H1 (cell line): ENCODE measurements around the gene TEX35. TPM values are rescaled to one million over a fixed set of nuclear protein-coding genes. Genes with fewer than 3 reads are reported as not detected.
A peak's percentile ranks its signal among the peaks of the same experiment; 100 is the strongest.

Experiments used
- CTCF ChIA-PET: fragments of 300-600 bp; sonication (Branson Sonifier 250); formaldehyde crosslinking; loops from one replicate; lab custom pipeline; 2021; ENCODE audit not compliant: partially characterized antibody; lab: Charles Lee
- POLR2A ChIA-PET: fragments of 300-600 bp; sonication (Branson Sonifier 250); formaldehyde crosslinking; loops from one replicate; lab custom pipeline; 2021; ENCODE audit warnings: inconsistent platforms; ENCODE audit not compliant: partially characterized antibody; lab: Charles Lee
- DNase-seq, 2 experiments: peaks; one replicate each; pipeline versions ENCODE4 v3.0.0 to v3.0.0-alpha.2; 2010 to 2022; ENCODE audit warnings: low spot score in 2 of 2, low read depth in 1 of 2, mixed read lengths in 1 of 2
- FAIRE-seq: peaks from 2 replicates; lab custom pipeline; 2011; peaks lifted over from hg19 to GRCh38; lab: Jason Lieb, UNC
- H2AFZ ChIP-seq: 2 replicates; pipeline ENCODE4 v1.8.1; 2012; ENCODE audit warnings: low read length, inconsistent platforms
- H2AK5ac ChIP-seq: 2 replicates; pipeline ENCODE4 v1.6.1; 2013; ENCODE audit warnings: low read depth, low read length
- H2BK120ac ChIP-seq: replicated peaks from 2 replicates; pipeline ENCODE3; 2013; ENCODE audit warnings: low read depth, low read length, inconsistent platforms
- H2BK12ac ChIP-seq: 2 replicates; pipeline ENCODE4 v1.6.1; 2013; ENCODE audit warnings: low read depth, low read length
- H2BK15ac ChIP-seq: 2 replicates; pipeline ENCODE4 v1.6.1; 2013; ENCODE audit warnings: low read length
- H2BK20ac ChIP-seq: 2 replicates; pipeline ENCODE4 v1.6.1; 2013; ENCODE audit warnings: low read length
- H2BK5ac ChIP-seq: 2 replicates; pipeline ENCODE4 v1.6.1; 2013; ENCODE audit warnings: low read depth, low read length
- H3K14ac ChIP-seq: 2 replicates; pipeline ENCODE4 v1.6.1; 2013; ENCODE audit warnings: inconsistent platforms; ENCODE audit not compliant: insufficient read length
- H3K18ac ChIP-seq: 2 replicates; pipeline ENCODE4 v1.6.1; 2013; ENCODE audit warnings: low read length; ENCODE audit errors: extremely low read depth
- H3K23ac ChIP-seq: 2 replicates; pipeline ENCODE4 v1.6.1; 2013; ENCODE audit warnings: inconsistent platforms; ENCODE audit not compliant: insufficient read length
- H3K23me2 ChIP-seq: 2 replicates; pipeline ENCODE4 v1.6.1; 2013; ENCODE audit warnings: low read depth, low read length
- H3K27ac ChIP-seq: 2 replicates; pipeline ENCODE4 v1.6.1; 2011; ENCODE audit warnings: low read depth, low read length, inconsistent platforms
- H3K27me3 ChIP-seq, 4 experiments: replicated peaks in 1 of 4; 1 replicate in 1 of 4; 2 replicates in 3 of 4; pipeline versions ENCODE4 v1.6.1 to v1.8.1; 2011 to 2013; ENCODE audit warnings: low read length in 3 of 4, mild to moderate bottlenecking in 3 of 4, inconsistent platforms in 2 of 4, mixed read lengths in 2 of 4, moderate library complexity in 1 of 4; ENCODE audit not compliant: control insufficient read depth in 3 of 4, insufficient read depth in 3 of 4; ENCODE audit errors: extremely low read depth in 1 of 4
- H3K36me3 ChIP-seq, 4 experiments: 2 replicates each; pipeline versions ENCODE4 v1.6.1 to v1.8.1; 2011 to 2013; ENCODE audit warnings: mild to moderate bottlenecking in 4 of 4, low read length in 3 of 4, moderate library complexity in 2 of 4, control low read depth in 1 of 4, inconsistent platforms in 1 of 4; ENCODE audit not compliant: insufficient read depth in 4 of 4, control insufficient read depth in 2 of 4
- H3K4ac ChIP-seq: replicated peaks from 2 replicates; pipeline ENCODE3; 2013; ENCODE audit warnings: low read length, low read depth, mixed read lengths, inconsistent platforms; ENCODE audit not compliant: insufficient read length
- H3K4me1 ChIP-seq, 4 experiments: replicated peaks in 1 of 4; 1 replicate in 1 of 4; 2 replicates in 3 of 4; pipeline versions ENCODE4 v1.6.1 to v1.8.1; 2011 to 2013; ENCODE audit warnings: low read length in 3 of 4, inconsistent platforms in 2 of 4, mixed read lengths in 1 of 4; ENCODE audit not compliant: insufficient read depth in 4 of 4, control insufficient read depth in 3 of 4
- H3K4me2 ChIP-seq, 2 experiments: 2 replicates each; pipeline versions ENCODE4 v1.6.1 to v1.8.1; 2011 to 2013; ENCODE audit warnings: low read depth in 2 of 2, low read length in 2 of 2, control low read depth in 1 of 2, inconsistent platforms in 1 of 2, mild to moderate bottlenecking in 1 of 2; ENCODE audit not compliant: insufficient read depth in 1 of 2
- H3K4me3 ChIP-seq, 4 experiments: fragments of 200-600, 300-600 bp in 1 of 4; sonication (generic), shearing (Covaris generic), sonication (Bioruptor Twin) in 1 of 4; 2 replicates each; pipeline versions ENCODE4 v1.5.1 to v1.8.1; 2011 to 2016; ENCODE audit warnings: low read length in 4 of 4, low read depth in 3 of 4, control low read depth in 2 of 4, inconsistent platforms in 2 of 4, mild to moderate bottlenecking in 2 of 4, mixed read lengths in 1 of 4, moderate library complexity in 1 of 4; ENCODE audit not compliant: insufficient read depth in 2 of 4; ENCODE audit errors: extremely low read depth in 1 of 4
- H3K56ac ChIP-seq: replicated peaks from 2 replicates; pipeline ENCODE3; 2013; ENCODE audit warnings: low read depth, mild to moderate bottlenecking, mixed read lengths, low read length, inconsistent platforms; ENCODE audit not compliant: insufficient read length
- H3K79me1 ChIP-seq: 2 replicates; pipeline ENCODE4 v1.6.1; 2013; ENCODE audit warnings: low read depth, low read length, control low read depth
- H3K79me2 ChIP-seq, 2 experiments: 2 replicates each; pipeline versions ENCODE4 v1.6.1 to v1.8.1; 2012 to 2013; ENCODE audit warnings: low read length in 2 of 2, mild to moderate bottlenecking in 2 of 2, inconsistent platforms in 1 of 2; ENCODE audit not compliant: insufficient read depth in 2 of 2, control insufficient read depth in 1 of 2
- H3K9ac ChIP-seq, 4 experiments: replicated peaks in 1 of 4; 1 replicate in 1 of 4; 2 replicates in 3 of 4; pipeline versions ENCODE4 v1.6.1 to v1.8.1; 2011 to 2013; ENCODE audit warnings: low read depth in 3 of 4, low read length in 3 of 4, control low read depth in 2 of 4, mild to moderate bottlenecking in 2 of 4, moderate library complexity in 2 of 4, inconsistent platforms in 1 of 4; ENCODE audit errors: extremely low read depth in 1 of 4
- H3K9me3 ChIP-seq, 2 experiments: 2 replicates each; pipeline versions ENCODE4 v1.6.1 to v1.8.1; 2012 to 2013; ENCODE audit warnings: mild to moderate bottlenecking in 2 of 2, moderate library complexity in 2 of 2, control low read depth in 1 of 2, inconsistent platforms in 1 of 2, low read depth in 1 of 2, low read length in 1 of 2, mixed read lengths in 1 of 2; ENCODE audit not compliant: insufficient read depth in 2 of 2
- H4K20me1 ChIP-seq, 2 experiments: replicated peaks in 1 of 2; 2 replicates each; pipeline versions ENCODE3 to v1.8.1; 2011 to 2013; ENCODE audit warnings: inconsistent platforms in 2 of 2, low read length in 2 of 2, mild to moderate bottlenecking in 1 of 2; ENCODE audit not compliant: insufficient read depth in 2 of 2, control insufficient read depth in 1 of 2
- H4K5ac ChIP-seq: 2 replicates; pipeline ENCODE4 v1.6.1; 2013; ENCODE audit warnings: low read length, low read depth, mixed read lengths, inconsistent platforms; ENCODE audit not compliant: insufficient read length
- H4K8ac ChIP-seq: 2 replicates; pipeline ENCODE4 v1.8.0; 2013; ENCODE audit warnings: mild to moderate bottlenecking, moderate library complexity, low read length, inconsistent platforms; ENCODE audit not compliant: insufficient read depth; ENCODE audit errors: extremely low read depth
- H4K91ac ChIP-seq: replicated peaks from 2 replicates; pipeline ENCODE3; 2013; ENCODE audit warnings: low read length, mixed read lengths, inconsistent platforms; ENCODE audit not compliant: insufficient read length
- CTCF ChIP-seq, 3 experiments: IDR thresholded peaks; 1 replicate in 2 of 3; 2 replicates in 1 of 3; pipeline versions ENCODE4 v1.5.1 to v1.6.1; 2011; ENCODE audit warnings: low read length in 3 of 3, mild to moderate bottlenecking in 3 of 3, inconsistent platforms in 2 of 3, low read depth in 1 of 3, moderate library complexity in 1 of 3; ENCODE audit not compliant: insufficient read depth in 1 of 3; ENCODE audit errors: control extremely low read depth in 1 of 3
- EP300 ChIP-seq, 2 experiments: IDR thresholded peaks; 1 replicate in 1 of 2; 2 replicates in 1 of 2; pipeline ENCODE4 v1.6.1; 2011 to 2012; ENCODE audit warnings: low read depth in 2 of 2, low read length in 2 of 2, mild to moderate bottlenecking in 2 of 2, borderline replicate concordance in 1 of 2, inconsistent platforms in 1 of 2, moderate library complexity in 1 of 2
- KDM1A ChIP-seq: fragments of 200-600, 300-600 bp; sonication (generic); IDR thresholded peaks from 2 replicates; pipeline ENCODE4 v1.7.1; 2016; ENCODE audit warnings: mild to moderate bottlenecking, low read length, borderline replicate concordance
- POLR2AphosphoS5 ChIP-seq: IDR thresholded peaks from 2 replicates; pipeline ENCODE4 v1.6.1; 2011; ENCODE audit warnings: low read depth, low read length
- RAD21 ChIP-seq, 2 experiments: IDR thresholded peaks in 1 of 2; conservative IDR thresholded peaks in 1 of 2; 2 replicates each; pipeline ENCODE4 v1.6.1; 2011; ENCODE audit warnings: low read depth in 2 of 2, low read length in 2 of 2, improper control_type of control experiment in 1 of 2, inconsistent platforms in 1 of 2, mild to moderate bottlenecking in 1 of 2, moderate library complexity in 1 of 2
- WGBS, 2 experiments: shearing (Covaris generic) in 1 of 2; methylation state at CpG; one replicate each; pipeline versions ENCODE4 v1.1.6 to v1.1.7; 2013 to 2015; ENCODE audit warnings: low lambda C conversion rate in 2 of 2, mixed read lengths in 2 of 2, inconsistent platforms in 1 of 2, low coverage in 1 of 2, missing lambda C conversion rate in 1 of 2; ENCODE audit not compliant: insufficient replicate concordance in 2 of 2, insufficient coverage in 1 of 2, insufficient read length in 1 of 2; ENCODE audit errors: extremely low coverage in 1 of 2, missing lambda C conversion rate in 1 of 2; 5-methylcytosine and 5-hydroxymethylcytosine counted together
- polyA plus RNA-seq, 7 experiments: library from polyadenylated mRNA; depleted of rRNA in 3 of 7; stranded (reverse) in 5 of 7; unstranded in 2 of 7; fragments of >200 nt in 5 of 7; fragments of 200-250 nt in 2 of 7; gene quantifications; 1 replicate in 5 of 7; 2 replicates in 1 of 7; 4 replicates in 1 of 7; pipeline versions ENCODE4 v1.2.1 to v1.2.3, GENCODE V29; 2011 to 2013; ENCODE audit warnings: missing spikeins in 2 of 7, mixed read lengths in 2 of 7
- total RNA-seq: library from RNA; stranded (reverse); fragmentation: NEBNext Ultra II Directional; extraction: Animal tissue kit (Norgen Biotek cat#: 25700); gene quantifications from 2 replicates; pipeline ENCODE4 v1.2.1, GENCODE V29; 2021
- TF ChIP-seq, protein P1 (sequence below): IDR thresholded peaks from 2 replicates; pipeline ENCODE4 v1.6.1; 2012; ENCODE audit warnings: inconsistent platforms

The TEX35 gene
- total and polyA plus RNA-seq, 2 of the 8 experiments (the other 6 are each of a cell fraction or from before 2014, with no cell fraction given), result 0.03 TPM; not detected in 1

DNA sequence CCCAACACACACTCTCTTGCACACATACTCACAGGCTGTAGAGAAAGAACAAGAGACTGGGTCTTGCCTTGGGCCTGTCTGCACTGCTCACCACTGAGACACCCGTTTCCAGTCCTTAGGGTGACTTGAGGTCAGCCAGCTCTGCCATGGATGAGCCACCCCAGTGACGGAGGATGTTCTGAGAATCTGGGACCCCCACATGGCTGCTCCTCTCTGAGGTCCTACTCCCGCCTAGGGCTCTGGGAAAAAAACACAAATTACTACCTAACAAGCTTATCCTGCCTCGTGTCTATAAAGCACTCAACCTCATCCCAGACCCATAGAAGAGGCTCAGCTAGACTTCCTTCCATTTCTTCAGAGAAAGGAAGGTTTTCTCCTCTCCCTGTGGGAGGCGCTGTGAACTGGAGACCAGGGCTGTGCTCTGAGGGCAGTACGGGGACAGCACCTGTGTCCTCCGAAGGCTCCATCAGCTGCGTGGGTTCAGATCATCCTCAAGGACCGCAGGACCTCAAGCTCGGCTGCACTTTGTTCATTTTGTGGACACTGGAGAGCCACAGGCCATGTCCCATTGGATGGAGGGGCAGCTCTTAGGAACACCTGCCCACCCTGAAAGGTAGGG lies 11.9 kb upstream of the TEX35 start:
- Histone ChIP-seq H3K23me2 (no peaks in the 10 kb centered on the region; the same call in none of the 2 replicates), H3K79me1 (no peaks in the 10 kb centered on the region), H2BK20ac (no peak overlapping the region), H2BK120ac (no peak overlapping the region), H4K91ac (no peak overlapping the region), H2BK15ac (peak overlapping the region; percentile 74), H3K4me3 (no peak overlapping the region), H3K36me3 (no peaks in the 10 kb centered on the region), H3K27me3 (no peaks in the 10 kb centered on the region), H3K27ac (no peak overlapping the region), H2BK5ac (no peak overlapping the region), H3K4ac (no peak overlapping the region), H3K18ac (no peak overlapping the region), H2BK12ac (peak overlapping the region; percentile 77; the same call in 1 of the 2 replicates), H3K4me2 (no peak overlapping the region), H3K9ac (no peak overlapping the region), H3K9me3 (no peaks in the 10 kb centered on the region), H4K5ac (no peak overlapping the region), H3K14ac (no peak overlapping the region), H3K79me2 (no peaks in the 10 kb centered on the region)
- ChIA-PET CTCF (interaction anchor here (0.6 to 13.1 kb wide), 72 partner anchors 8 to 802 kb away, joined by 3 to 238 read pairs (median 5); partner anchors contain the start of gene TEX35), POLR2A (interaction anchor here (1.0 to 1.3 kb wide), 2 partner anchors 11 to 181 kb away, joined by 3 read pairs; no protein-coding TSS in a partner anchor)
- no peak for FAIRE-seq
- no peak for DNase-seq
- whole genome bisulfite sequencing, 2 experiments, result 83% methylated on average over 10 of the region's 10 CpGs; no CpG with 5 or more reads in 1 of the 2 experiments
- TF ChIP-seq EP300 (IDR thresholded peaks at IDR 0.05; ENCODE audit: borderline replicate concordance in 1 of 2, low read depth in 2 of 2, low read length in 2 of 2) (no peak), KDM1A (no peak), RAD21 (IDR thresholded peaks at IDR 0.05 in 1 of 2, conservative IDR thresholded peaks at IDR 0.05 in 1 of 2; ENCODE audit: low read depth in 2 of 2, low read length in 2 of 2) (peak; percentile 26 to 47; a peak in 3 of 4 replicates), POLR2AphosphoS5 (no peak), CTCF (IDR thresholded peaks at IDR 0.05; ENCODE audit: control extremely low read depth in 1 of 3, insufficient read depth in 1 of 3, low read depth in 1 of 3, low read length in 3 of 3) (peak; percentile 49 to 70 (median 66))
- TF ChIP-seq, protein P1, sequence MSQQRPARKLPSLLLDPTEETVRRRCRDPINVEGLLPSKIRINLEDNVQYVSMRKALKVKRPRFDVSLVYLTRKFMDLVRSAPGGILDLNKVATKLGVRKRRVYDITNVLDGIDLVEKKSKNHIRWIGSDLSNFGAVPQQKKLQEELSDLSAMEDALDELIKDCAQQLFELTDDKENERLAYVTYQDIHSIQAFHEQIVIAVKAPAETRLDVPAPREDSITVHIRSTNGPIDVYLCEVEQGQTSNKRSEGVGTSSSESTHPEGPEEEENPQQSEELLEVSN, result no peak
- TF ChIP-seq, all 59 proteins: peak for 2
- H3K23ac ChIP-seq, result no peak overlapping the region
- H3K4me1 ChIP-seq, result no peaks in the 10 kb centered on the region; a peak in 1 of 7 replicates
- no peaks in the 10 kb centered on the region for H4K20me1 ChIP-seq
- H3K56ac ChIP-seq, result no peak overlapping the region
- H2AFZ ChIP-seq, result peak overlapping the region; percentile 6; the same call in 1 of the 2 replicates
- H4K8ac ChIP-seq, result no peak overlapping the region
- no peak overlapping the region for H2AK5ac ChIP-seq
